ENCODE results near the gene RUFY3.

Gene RUFY3

GRCh38 chr4:70841951-70842350 is 120.2 kb downstream of the RUFY3 start:
- DNase-seq (ENCODE audit: low spot score): no peak

GRCh38 chr4:70842761-70843435 is 121.1 kb downstream of the RUFY3 start:
- no peak for DNase-seq (ENCODE audit: low spot score)

GRCh38 chr4:70844180-70844579 is 122.4 kb downstream of the RUFY3 start:
- no peak for DNase-seq (ENCODE audit: low spot score)

GRCh38 chr4:70849291-70849690 is 127.5 kb downstream of the RUFY3 start:
- DNase-seq (ENCODE audit: low spot score): no peak

- no peak for DNase-seq (ENCODE audit: low spot score)
Measured at GRCh38 chr4:70855464-70855863, 133.7 kb downstream of the RUFY3 start.

Measured in putamen (tissue), 1 donor.